Right lobe of liver (tissue), 4 donors: ENCODE data around the gene MAGEB4.

Experiments
- CTCF ChIP-seq, 4 donors: fragments of 200-600 bp in 3 of 4; fragments of 450-650 bp in 1 of 4; IDR thresholded peaks; one replicate each; pipeline versions ENCODE4 v1.5.1 to v1.8.0; 2016 to 2022; ENCODE audit warnings: antibody characterized with exemption in 4 of 4, mild to moderate bottlenecking in 2 of 4
- POLR2A ChIP-seq: fragments of 450-650 bp; IDR thresholded peaks from one replicate; pipeline ENCODE4 v1.6.1; 2017; ENCODE audit warnings: antibody characterized with exemption, mild to moderate bottlenecking
- donor health status: DM: no; HTN: no; CAD: no.
- donor health status: DM: no; HTN: no; CAD: no.
- donor health status: DM: no; HTN: yes; CAD: no.

- no peak for TF ChIP-seq CTCF (IDR thresholded peaks at IDR 0.05)
- TF ChIP-seq POLR2A = no peak
Observed at GRCh38 chrX:30217465-30217864, 24.3 kb upstream of the MAGEB4 start.
